ENCODE data around the gene SPEM1. TPM values are rescaled to one million over a fixed set of nuclear protein-coding genes. Genes with fewer than 3 reads are reported as not detected.

The SPEM1 gene
- total RNA-seq, 1 donor from 2014 or later, result 0.23 TPM

GRCh38 chr17:7427549-7427948 lies 7.4 kb downstream of the SPEM1 start:
- no peaks in the 10 kb centered on the region for H3K9me3 ChIP-seq (ENCODE audit: insufficient read depth, low read depth, low read length)
- no peaks in the 10 kb centered on the region for H3K4me1 Mint-ChIP-seq (ENCODE audit: low read depth, unreplicated experiment)
- peaks cover 2% of the 10 kb centered on the region for H3K9me3 Mint-ChIP-seq (ENCODE audit: unreplicated experiment)
- FAIRE-seq (no peak), DNase-seq (ENCODE audit: low read depth) (no peak)
- H3K27ac ChIP-seq (ENCODE audit: low read depth, low read length), result no peak overlapping the region
- TF ChIP-seq EZH2 (IDR thresholded peaks at IDR 0.05; ENCODE audit: insufficient read depth, low read length) (no peak), CTCF (IDR thresholded peaks at IDR 0.05; ENCODE audit: insufficient read depth, low read depth, low read length) (no peak)
- H4K20me1 ChIP-seq (ENCODE audit: insufficient read depth, low read length), result no peaks in the 10 kb centered on the region
- no peak overlapping the region for H3K27ac Mint-ChIP-seq (ENCODE audit: unreplicated experiment)
- no peaks in the 10 kb centered on the region for H3K27me3 ChIP-seq (ENCODE audit: insufficient read depth, low read length)
- H3K79me2 ChIP-seq (ENCODE audit: insufficient read depth, low read length), result no peaks in the 10 kb centered on the region
- H3K9ac ChIP-seq (ENCODE audit: low read length), result no peak overlapping the region
- no peak overlapping the region for H3K4me3 Mint-ChIP-seq (ENCODE audit: unreplicated experiment)
- peaks cover 5% of the 10 kb centered on the region for H3K27me3 Mint-ChIP-seq (ENCODE audit: low read depth, unreplicated experiment)
- H3K4me2 ChIP-seq (ENCODE audit: low read length), result no peak overlapping the region
- H3K4me1 ChIP-seq (ENCODE audit: insufficient read depth, low read length), result no peaks in the 10 kb centered on the region
- no peak overlapping the region for H2AFZ ChIP-seq (ENCODE audit: low read depth, low read length)
- H3K36me3 Mint-ChIP-seq (ENCODE audit: low read depth, unreplicated experiment), result peaks cover 3% of the 10 kb centered on the region
- no peak overlapping the region for H3K4me3 ChIP-seq (ENCODE audit: insufficient read depth, low read depth, low read length)
- no peaks in the 10 kb centered on the region for H3K36me3 ChIP-seq (ENCODE audit: insufficient read depth, low read length)

- no peaks in the 10 kb centered on the region for H4K20me1 ChIP-seq (ENCODE audit: insufficient read depth, low read length)
- H3K27me3 ChIP-seq (ENCODE audit: insufficient read depth, low read length), result no peaks in the 10 kb centered on the region
- DNase-seq (ENCODE audit: low read depth) (no peak), FAIRE-seq (no peak)
- H3K27ac ChIP-seq (ENCODE audit: low read depth, low read length), result no peak within 1 kb of the TSS
- no peaks in the 10 kb centered on the region for H3K79me2 ChIP-seq (ENCODE audit: insufficient read depth, low read length)
- no peak within 1 kb of the TSS for H3K4me3 Mint-ChIP-seq (ENCODE audit: unreplicated experiment)
- no peak within 1 kb of the TSS for H3K27ac Mint-ChIP-seq (ENCODE audit: unreplicated experiment)
- TF ChIP-seq CTCF (IDR thresholded peaks at IDR 0.05; ENCODE audit: insufficient read depth, low read depth, low read length), result no peak
- no peak for TF ChIP-seq EZH2 (IDR thresholded peaks at IDR 0.05; ENCODE audit: insufficient read depth, low read length)
- peaks cover 3% of the 10 kb centered on the region for H3K36me3 Mint-ChIP-seq (ENCODE audit: low read depth, unreplicated experiment)
- no peak within 1 kb of the TSS for H3K4me2 ChIP-seq (ENCODE audit: low read length)
- H3K4me1 ChIP-seq (ENCODE audit: insufficient read depth, low read length), result no peaks in the 10 kb centered on the region
- H3K4me1 Mint-ChIP-seq (ENCODE audit: low read depth, unreplicated experiment), result no peaks in the 10 kb centered on the region
- no peak within 1 kb of the TSS for H3K4me3 ChIP-seq (ENCODE audit: insufficient read depth, low read depth, low read length)
- H3K9me3 ChIP-seq (ENCODE audit: insufficient read depth, low read depth, low read length), result no peaks in the 10 kb centered on the region
- H3K9me3 Mint-ChIP-seq (ENCODE audit: unreplicated experiment), result peaks cover 2% of the 10 kb centered on the region
- no peak within 1 kb of the TSS for H2AFZ ChIP-seq (ENCODE audit: low read depth, low read length)
- peaks cover 5% of the 10 kb centered on the region for H3K27me3 Mint-ChIP-seq (ENCODE audit: low read depth, unreplicated experiment)
- H3K9ac ChIP-seq (ENCODE audit: low read length), result no peak within 1 kb of the TSS
- no peaks in the 10 kb centered on the region for H3K36me3 ChIP-seq (ENCODE audit: insufficient read depth, low read length)
Measured at GRCh38 chr17:7428557-7428956, 8.4 kb downstream of the SPEM1 start, which contains the start of gene SPEM3. Gene SPEM3 (plus strand): TSS chr17:7428857. CDS start chr17:7428903, 46 bp downstream.

- Histone ChIP-seq H3K4me2 (ENCODE audit: low read length) (no peak overlapping the region), H3K27ac (ENCODE audit: low read depth, low read length) (no peak overlapping the region), H3K36me3 (ENCODE audit: insufficient read depth, low read length) (no peaks in the 10 kb centered on the region), H3K79me2 (ENCODE audit: insufficient read depth, low read length) (no peaks in the 10 kb centered on the region), H3K4me3 (ENCODE audit: insufficient read depth, low read depth, low read length) (no peak overlapping the region), H4K20me1 (ENCODE audit: insufficient read depth, low read length) (no peaks in the 10 kb centered on the region), H2AFZ (ENCODE audit: low read depth, low read length) (no peak overlapping the region), H3K9ac (ENCODE audit: low read length) (no peak overlapping the region), H3K4me1 (ENCODE audit: insufficient read depth, low read length) (no peaks in the 10 kb centered on the region), H3K27me3 (ENCODE audit: insufficient read depth, low read length) (no peaks in the 10 kb centered on the region), H3K9me3 (ENCODE audit: insufficient read depth, low read depth, low read length) (no peaks in the 10 kb centered on the region)
- TF ChIP-seq CTCF (IDR thresholded peaks at IDR 0.05; ENCODE audit: insufficient read depth, low read depth, low read length) (no peak), EZH2 (IDR thresholded peaks at IDR 0.05; ENCODE audit: insufficient read depth, low read length) (no peak)
- H3K4me1 Mint-ChIP-seq (ENCODE audit: low read depth, unreplicated experiment), result no peaks in the 10 kb centered on the region
- no peak overlapping the region for H3K27ac Mint-ChIP-seq (ENCODE audit: unreplicated experiment)
- peaks cover 3% of the 10 kb centered on the region for H3K36me3 Mint-ChIP-seq (ENCODE audit: low read depth, unreplicated experiment)
- peaks cover 5% of the 10 kb centered on the region for H3K27me3 Mint-ChIP-seq (ENCODE audit: low read depth, unreplicated experiment)
- peaks cover 2% of the 10 kb centered on the region for H3K9me3 Mint-ChIP-seq (ENCODE audit: unreplicated experiment)
- FAIRE-seq (no peak), DNase-seq (ENCODE audit: low read depth) (no peak)
- no peak overlapping the region for H3K4me3 Mint-ChIP-seq (ENCODE audit: unreplicated experiment)
Measured at GRCh38 chr17:7429722-7430121, 9.6 kb downstream of the SPEM1 start.

Data from astrocyte (in vitro differentiated cells and primary cell).